BLaER1 (cell line): Measurements from ENCODE around the gene ADAMTS7.
"Not testable (repeated sequence)": the region's sequence is repeated elsewhere in the genome, so short reads cannot be mapped to it uniquely, and the experiment has no call there.

Experiments used
- H3K27ac ChIP-seq: shearing (Covaris generic); formaldehyde crosslinking; 2 replicates; pipeline ENCODE4 v1.8.1; 2022
- H3K27me3 ChIP-seq: shearing (Covaris generic); formaldehyde crosslinking; 2 replicates; pipeline ENCODE4 v1.8.1; 2022
- H3K36me3 ChIP-seq: shearing (Covaris generic); formaldehyde crosslinking; 2 replicates; pipeline ENCODE4 v1.8.1; 2022
- H3K4me1 ChIP-seq: shearing (Covaris generic); formaldehyde crosslinking; 2 replicates; pipeline ENCODE4 v1.8.1; 2022
- H3K4me2 ChIP-seq: shearing (Covaris generic); formaldehyde crosslinking; 2 replicates; pipeline ENCODE4 v1.8.1; 2022
- H3K4me3 ChIP-seq: shearing (Covaris generic); formaldehyde crosslinking; 2 replicates; pipeline ENCODE4 v1.8.1; 2022
- H3K9ac ChIP-seq: shearing (Covaris generic); formaldehyde crosslinking; 2 replicates; pipeline ENCODE4 v1.8.1; 2022
- H3K9me3 ChIP-seq: shearing (Covaris generic); formaldehyde crosslinking; 2 replicates; pipeline ENCODE4 v1.8.1; 2022
- H4K20me1 ChIP-seq: shearing (Covaris generic); formaldehyde crosslinking; 2 replicates; pipeline ENCODE4 v1.8.1; 2022
- Cebpa-rat ChIP-seq: shearing (Covaris generic); IDR thresholded peaks from 2 replicates; pipeline ENCODE4 v1.8.1; 2022

Gene ADAMTS7

DNA sequence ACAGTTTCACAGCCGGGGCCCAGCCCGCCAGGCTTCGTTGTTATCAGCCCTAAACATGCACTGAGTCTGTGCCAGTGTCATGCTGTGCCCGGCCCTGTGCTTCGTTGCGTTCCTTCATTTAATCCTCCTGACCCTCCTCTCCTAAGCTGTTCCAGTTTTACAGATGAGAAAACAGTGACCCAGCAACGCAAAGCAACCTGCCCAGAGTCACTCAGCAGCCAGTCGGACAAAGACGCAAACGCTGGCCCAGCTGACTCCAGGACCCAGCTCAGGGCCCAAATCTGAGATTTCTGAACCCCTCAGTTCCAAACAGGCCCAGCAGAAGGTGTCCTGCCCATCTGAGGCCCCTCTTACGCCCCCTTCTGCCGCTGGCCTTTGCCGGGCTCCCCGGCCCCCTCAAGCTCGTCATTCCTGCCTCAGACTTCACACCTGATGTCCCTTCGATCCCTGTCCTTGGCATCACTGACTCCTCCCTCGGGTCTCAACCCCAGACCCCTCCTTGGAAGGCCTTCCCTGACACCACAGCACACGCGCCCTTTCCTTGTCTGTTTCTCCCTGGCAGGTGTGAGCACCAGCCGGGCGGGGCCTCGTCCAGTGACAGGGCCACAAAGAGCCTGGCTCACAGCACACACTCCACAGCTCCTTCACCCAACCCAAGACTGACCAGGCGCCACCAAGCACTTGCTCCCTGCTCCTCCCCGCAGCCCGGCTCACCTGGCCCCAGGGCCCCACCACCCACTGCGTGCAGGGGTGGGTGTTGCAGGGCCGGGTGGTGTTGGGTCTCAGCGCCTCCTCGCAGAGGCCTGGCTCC is 48.1 kb downstream of the ADAMTS7 start:
- no peaks in the 10 kb centered on the region for H3K27me3 ChIP-seq
- TF ChIP-seq Cebpa-rat: no peak
- peak overlapping the region; percentile 87 for H3K9ac ChIP-seq
- H3K4me2 ChIP-seq: peak overlapping the region; percentile 87
- H3K27ac ChIP-seq: peak overlapping the region; percentile 98
- no peaks in the 10 kb centered on the region for H3K36me3 ChIP-seq
- peak overlapping the region; percentile 60 for H3K4me3 ChIP-seq
- no peaks in the 10 kb centered on the region for H4K20me1 ChIP-seq
- no peaks in the 10 kb centered on the region for H3K9me3 ChIP-seq
- H3K4me1 ChIP-seq: peaks cover 96% of the 10 kb centered on the region

DNA sequence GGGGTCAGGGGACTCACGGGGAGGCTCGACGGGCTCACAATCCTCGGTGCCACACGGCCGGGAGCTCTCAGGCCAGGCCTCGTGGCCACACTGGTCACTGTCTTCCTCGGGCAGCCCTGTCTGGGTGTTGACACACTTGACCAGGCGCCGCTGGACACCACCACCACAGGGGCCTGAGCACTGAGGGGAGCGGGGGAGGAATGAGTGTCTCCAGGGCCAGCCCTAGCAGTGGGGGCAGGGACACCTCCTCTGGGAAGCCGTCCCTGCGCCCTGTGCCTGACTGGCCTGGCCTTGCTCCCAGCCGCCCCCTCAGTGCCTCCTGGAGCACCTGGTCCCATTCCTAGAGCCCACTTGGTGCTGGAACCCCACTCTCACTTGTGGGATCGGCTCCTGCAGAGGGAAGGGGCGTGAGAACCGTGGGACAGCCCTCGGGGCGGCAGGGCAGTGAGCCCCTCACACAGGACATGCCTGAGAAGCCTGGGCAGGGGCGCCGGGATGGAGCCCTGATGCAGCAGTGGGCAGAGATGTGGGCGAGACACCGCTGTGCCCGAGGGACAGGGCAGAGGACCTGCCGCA is 48.8 kb downstream of the ADAMTS7 start:
- H3K9me3 ChIP-seq, H3K36me3 ChIP-seq, H3K27me3 ChIP-seq, H4K20me1 ChIP-seq: not testable (repeated sequence)
- peak overlapping the region; percentile 98 for H3K27ac ChIP-seq
- H3K4me1 ChIP-seq: peaks cover 98% of the 10 kb centered on the region
- peak overlapping the region; percentile 87 for H3K4me2 ChIP-seq
- H3K9ac ChIP-seq: peak overlapping the region; percentile 87
- H3K4me3 ChIP-seq: peak overlapping the region; percentile 60

DNA sequence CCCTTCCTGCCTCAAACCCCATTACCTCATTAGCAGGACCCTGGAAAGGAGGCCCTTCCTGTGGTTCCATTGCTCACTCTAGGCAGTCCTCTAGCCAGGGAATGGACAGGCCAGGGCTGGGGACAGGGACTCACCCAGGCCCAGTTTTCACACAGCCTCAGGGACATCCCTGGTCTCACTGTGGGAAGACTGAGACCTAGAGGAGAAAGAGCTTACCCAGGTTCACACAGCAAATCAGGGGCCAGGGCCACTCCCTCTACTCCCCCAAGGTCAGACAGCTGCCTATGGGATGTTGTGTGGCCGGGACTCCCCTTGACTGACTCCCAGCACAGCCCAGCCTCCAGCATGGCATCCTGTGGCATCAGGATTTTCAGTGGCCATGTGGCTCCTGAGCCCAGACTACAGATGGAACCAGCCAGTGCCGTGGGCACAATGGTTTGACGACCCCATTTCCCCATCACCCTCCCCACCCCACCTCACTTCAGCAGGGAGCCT is 49.3 kb downstream of the ADAMTS7 start:
- Histone ChIP-seq H3K4me1 (peaks cover 97% of the 10 kb centered on the region), H3K27ac (peak overlapping the region; percentile 98), H3K36me3 (no peaks in the 10 kb centered on the region), H3K4me2 (peak overlapping the region; percentile 87), H3K9me3 (no peaks in the 10 kb centered on the region), H3K4me3 (peak overlapping the region; percentile 60), H3K9ac (peak overlapping the region; percentile 87), H3K27me3 (no peaks in the 10 kb centered on the region), H4K20me1 (no peaks in the 10 kb centered on the region)
- no peak for TF ChIP-seq Cebpa-rat

DNA sequence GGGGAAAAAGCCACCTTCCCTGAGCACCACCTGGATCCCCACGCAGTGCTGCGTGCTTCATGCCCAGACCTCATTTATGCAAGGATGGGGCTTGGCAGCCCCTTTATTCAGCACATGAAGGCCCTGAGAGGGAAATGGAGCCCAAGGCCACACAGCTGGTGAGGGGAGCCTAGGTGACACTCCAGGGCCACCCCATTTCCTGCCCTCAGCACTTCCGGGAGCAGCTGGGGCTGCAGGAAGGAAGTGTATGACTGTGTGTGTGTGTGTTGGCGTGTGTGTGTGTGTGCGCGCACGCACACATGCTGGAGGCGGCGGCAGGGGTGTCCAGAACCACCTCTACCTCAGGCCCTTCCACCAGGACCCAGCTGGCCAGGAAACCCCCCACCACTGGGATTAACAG is 49.8 kb downstream of the ADAMTS7 start:
- not testable (repeated sequence) for H3K27me3 ChIP-seq, H3K9me3 ChIP-seq, H4K20me1 ChIP-seq, H3K36me3 ChIP-seq
- peak overlapping the region; percentile 60 for H3K4me3 ChIP-seq
- H3K4me1 ChIP-seq: peaks cover 96% of the 10 kb centered on the region
- peak overlapping the region; percentile 98 for H3K27ac ChIP-seq
- H3K4me2 ChIP-seq: peak overlapping the region; percentile 87
- peak overlapping the region; percentile 87 for H3K9ac ChIP-seq

DNA sequence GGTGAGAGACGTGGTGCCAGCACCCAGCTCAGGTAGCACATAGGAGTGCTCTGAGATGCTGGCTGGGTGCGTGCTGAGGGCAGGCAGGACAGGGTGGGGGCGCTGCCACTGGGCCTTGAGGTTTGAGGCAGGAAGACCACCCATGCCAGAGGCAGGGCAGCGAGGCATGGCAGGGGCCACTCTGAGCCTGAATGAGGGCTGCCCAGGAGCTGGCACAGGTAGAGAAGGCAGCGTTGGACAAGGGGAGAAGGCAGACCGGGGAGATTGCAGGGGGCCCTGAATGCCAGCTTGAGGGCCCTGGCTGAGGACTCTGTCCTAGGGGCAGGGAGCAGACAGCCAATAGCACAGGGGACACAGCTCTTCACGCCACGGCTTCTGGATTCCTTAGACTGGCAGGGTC is 50.2 kb downstream of the ADAMTS7 start:
- Histone ChIP-seq H3K36me3 (no peaks in the 10 kb centered on the region), H3K9ac (peak overlapping the region; percentile 87), H3K4me1 (peaks cover 95% of the 10 kb centered on the region), H3K27me3 (no peaks in the 10 kb centered on the region), H4K20me1 (no peaks in the 10 kb centered on the region), H3K4me3 (peak overlapping the region; percentile 53), H3K4me2 (peak overlapping the region; percentile 87), H3K27ac (peak overlapping the region; percentile 98), H3K9me3 (no peaks in the 10 kb centered on the region)
- no peak for TF ChIP-seq Cebpa-rat

DNA sequence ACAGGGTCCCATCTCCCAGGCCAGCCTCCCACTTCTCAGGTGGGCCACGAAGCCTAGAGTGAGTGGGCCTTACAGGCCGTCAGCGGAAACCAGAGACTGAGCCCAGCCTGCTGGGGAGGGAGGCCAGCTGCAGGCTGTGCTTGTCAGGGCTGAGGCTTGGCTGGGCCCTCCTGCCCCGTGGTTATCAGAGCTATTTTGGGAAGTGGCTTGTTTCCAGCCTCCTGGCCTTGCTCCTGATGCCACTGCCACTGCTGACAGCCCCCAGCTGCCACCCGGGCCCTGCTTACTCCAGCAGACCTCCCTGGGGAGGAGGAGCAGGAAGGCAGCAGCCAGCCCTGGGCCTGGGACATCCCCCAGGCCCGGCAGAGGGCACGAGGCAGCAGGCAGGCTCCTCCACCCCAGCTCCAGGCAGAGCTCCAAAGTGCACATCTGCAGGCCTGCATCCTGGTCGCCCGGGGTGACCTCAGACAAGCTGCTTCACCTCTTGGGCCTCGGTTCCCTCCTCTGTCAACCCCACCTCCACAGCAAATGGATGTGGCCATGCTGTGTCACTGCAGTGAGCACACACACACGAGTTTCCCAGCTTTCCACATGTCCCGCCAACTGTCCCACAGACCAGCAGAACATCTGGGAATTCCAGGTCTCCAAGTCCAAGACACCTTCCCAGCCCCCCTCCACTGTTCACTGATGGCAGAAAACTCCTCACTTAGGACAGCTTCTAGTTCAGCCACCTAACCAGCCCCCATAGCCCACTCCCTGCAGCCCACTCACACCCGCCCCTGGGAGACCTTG is 51.0 kb downstream of the ADAMTS7 start:
- Histone ChIP-seq H3K27ac (peak overlapping the region; percentile 98), H3K4me2 (peak overlapping the region; percentile 94), H3K4me1 (peaks cover 95% of the 10 kb centered on the region), H3K4me3 (peak overlapping the region; percentile 53), H3K9ac (peak overlapping the region; percentile 87)
- not testable (repeated sequence) for H3K9me3 ChIP-seq, H3K27me3 ChIP-seq, H4K20me1 ChIP-seq, H3K36me3 ChIP-seq

DNA sequence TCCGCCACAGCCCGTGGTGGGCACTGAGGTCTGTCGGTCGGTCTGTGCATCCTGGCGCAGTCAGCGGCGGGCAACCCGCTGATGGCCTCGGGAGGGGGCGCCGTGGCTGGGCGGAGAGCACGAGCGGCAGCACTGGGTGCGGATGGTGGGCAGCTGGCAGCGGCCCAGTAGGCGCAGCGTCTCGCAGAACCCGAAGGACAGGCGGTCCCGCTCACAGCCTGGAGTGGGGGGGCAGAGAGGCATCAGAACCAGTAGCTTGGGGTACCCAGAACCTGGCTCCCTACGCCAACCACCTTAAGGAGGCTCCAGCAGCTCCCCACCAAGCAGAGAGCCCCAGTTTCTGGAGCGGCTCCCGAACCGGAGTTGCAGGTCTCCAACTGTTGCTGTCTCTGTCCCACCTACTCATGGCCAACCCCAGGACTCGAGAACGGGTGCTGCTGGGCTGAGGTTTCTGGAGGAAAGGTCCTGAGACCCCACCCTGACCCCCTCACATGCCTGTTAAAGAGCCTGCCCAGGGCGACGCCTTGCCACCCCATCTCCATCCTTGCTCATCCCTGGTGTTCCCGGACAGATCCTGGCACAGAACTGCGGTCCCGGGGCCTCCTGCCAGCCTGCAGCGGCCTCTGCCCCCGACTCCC is 51.8 kb downstream of the ADAMTS7 start:
- H3K4me1 ChIP-seq: peaks cover 94% of the 10 kb centered on the region
- not testable (repeated sequence) for H3K36me3 ChIP-seq, H4K20me1 ChIP-seq, H3K27me3 ChIP-seq, H3K9me3 ChIP-seq
- peak overlapping the region; percentile 82 for H3K9ac ChIP-seq
- peak overlapping the region; percentile 94 for H3K4me2 ChIP-seq
- H3K27ac ChIP-seq: peak overlapping the region; percentile 98
- H3K4me3 ChIP-seq: peak overlapping the region; percentile 53

DNA sequence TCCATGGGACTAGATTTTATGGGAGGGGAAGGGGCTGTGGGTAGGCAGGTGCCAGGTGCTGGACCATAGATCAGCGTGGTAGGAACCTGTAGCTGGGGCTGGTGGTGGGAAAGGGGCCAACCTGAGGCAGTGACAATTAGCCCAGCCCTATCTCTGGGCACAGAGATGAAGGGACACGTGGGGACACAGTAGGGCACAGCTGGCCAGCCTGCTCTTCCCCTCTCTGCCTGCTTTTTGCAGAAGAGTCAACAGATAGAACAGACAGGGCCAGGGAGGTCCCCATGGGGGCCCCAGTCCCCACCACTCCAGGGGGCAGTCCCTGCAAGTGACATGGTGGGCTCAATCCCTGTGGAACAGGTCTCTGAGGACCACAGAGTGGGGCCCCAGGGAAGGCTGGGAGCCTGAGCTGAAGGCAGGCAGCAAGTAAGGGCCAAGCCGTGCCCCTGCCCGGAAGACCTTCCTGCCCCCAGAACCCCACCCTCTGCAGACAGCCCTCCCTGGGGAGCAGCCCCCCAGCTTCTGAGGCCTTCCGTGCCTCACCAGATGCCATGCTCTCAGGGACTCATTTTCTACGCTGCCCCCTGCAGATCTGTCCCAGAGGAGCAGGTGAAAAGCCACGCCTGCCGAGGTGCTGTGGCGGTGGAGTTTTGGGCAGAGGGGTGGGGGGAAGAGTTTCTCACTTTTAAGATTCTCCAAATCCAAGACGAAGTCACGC is 52.6 kb downstream of the ADAMTS7 start:
- Histone ChIP-seq H3K4me2 (peak overlapping the region; percentile 94), H3K4me3 (peak overlapping the region; percentile 53), H3K27ac (peak overlapping the region; percentile 98), H3K9ac (peak overlapping the region; percentile 82), H3K4me1 (peaks cover 94% of the 10 kb centered on the region)
- not testable (repeated sequence) for H4K20me1 ChIP-seq, H3K27me3 ChIP-seq, H3K9me3 ChIP-seq, H3K36me3 ChIP-seq

DNA sequence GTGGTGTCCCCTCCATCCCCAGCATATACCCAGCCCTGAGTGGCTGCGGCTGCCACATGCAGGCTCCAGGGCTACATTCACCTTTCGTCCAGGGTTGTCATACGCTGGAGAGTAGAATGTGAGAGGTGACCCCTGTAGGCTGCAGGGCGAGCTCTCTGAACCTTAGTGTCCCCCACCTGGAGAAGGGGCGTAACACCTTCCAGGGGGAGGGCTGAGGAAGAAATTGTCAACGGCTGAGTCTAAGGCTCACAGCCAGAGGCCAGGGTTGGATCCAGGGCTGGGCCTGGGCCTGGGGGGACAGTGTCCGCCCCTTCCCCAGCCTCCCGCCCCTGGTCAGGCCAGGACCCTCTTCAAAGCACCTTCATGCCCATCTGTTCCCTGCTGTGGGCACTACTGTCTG is 53.2 kb downstream of the ADAMTS7 start:
- H3K9me3 ChIP-seq, H4K20me1 ChIP-seq, H3K36me3 ChIP-seq, H3K27me3 ChIP-seq: not testable (repeated sequence)
- peak overlapping the region; percentile 98 for H3K27ac ChIP-seq
- peak overlapping the region; percentile 53; the same call in 1 of the 2 replicates for H3K4me3 ChIP-seq
- H3K4me1 ChIP-seq: peaks cover 94% of the 10 kb centered on the region
- peak overlapping the region; percentile 94 for H3K4me2 ChIP-seq
- H3K9ac ChIP-seq: peak overlapping the region; percentile 82; the same call in 1 of the 2 replicates
